NCI-H526 (cell line): ENCODE measurements around the gene C19orf53.

Source experiments
- DNase-seq, 2 experiments: peaks; one replicate each; lab custom pipeline; 2025; lab: John Stamatoyannopoulos, UW

The C19orf53 gene

DNA sequence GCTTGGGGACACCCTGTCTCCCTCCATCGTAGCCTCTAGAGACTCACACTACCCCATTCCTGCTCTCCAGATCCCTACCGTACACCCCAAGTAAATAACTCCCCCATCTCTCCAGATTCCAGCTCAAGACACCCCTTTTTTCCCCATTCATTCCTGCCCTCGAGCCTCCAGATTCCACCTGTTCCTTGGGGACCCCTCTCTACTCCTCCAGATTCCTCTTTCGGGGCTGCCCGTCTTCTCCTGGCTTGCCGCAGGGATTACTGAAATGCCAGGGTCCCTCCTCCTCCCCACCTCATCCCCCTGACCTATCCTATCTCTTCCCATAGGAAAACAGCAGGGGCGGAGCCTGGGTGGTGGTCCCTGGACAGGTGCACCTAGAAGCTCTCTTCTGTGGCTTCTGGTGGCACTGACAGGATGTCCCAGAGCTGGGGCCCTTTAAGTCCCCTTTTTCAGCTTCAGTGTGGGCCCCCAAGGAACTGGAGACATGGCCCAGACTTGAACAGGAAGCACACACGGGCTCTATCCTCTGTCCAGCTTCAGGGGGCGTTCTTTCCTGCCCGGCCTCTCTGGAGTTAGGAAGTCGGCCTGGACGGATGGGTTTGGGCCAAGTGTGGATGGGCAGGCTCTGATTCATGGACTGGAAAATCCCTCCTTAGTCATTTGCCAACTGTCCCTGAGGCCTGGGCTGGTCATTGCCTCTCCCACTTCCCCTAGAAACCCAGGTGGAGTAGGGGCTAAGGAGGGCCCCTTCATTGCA, 22.2 kb downstream of the C19orf53 start:
- peak in 1 of 2 experiments; percentile 16 for DNase-seq

DNA sequence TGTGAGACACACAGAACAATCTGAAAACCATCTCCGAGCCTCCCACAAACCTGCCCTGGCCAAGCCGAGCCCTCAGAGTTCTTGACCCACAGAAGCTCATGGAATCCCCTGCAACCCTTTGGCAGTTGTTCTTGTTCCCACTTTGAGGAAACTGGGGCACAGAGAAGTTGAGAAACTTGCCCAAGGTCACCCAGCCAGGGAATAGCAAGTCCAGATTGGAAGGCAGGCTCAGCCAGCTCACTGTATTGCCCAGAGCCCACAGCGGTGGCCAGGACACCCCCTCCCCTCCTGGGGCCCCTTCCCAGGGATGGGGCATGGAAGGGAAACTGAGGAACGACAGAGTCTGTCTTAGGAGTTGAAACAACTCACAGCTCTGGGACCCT, 22.8 kb downstream of the C19orf53 start:
- no peak for DNase-seq

DNA sequence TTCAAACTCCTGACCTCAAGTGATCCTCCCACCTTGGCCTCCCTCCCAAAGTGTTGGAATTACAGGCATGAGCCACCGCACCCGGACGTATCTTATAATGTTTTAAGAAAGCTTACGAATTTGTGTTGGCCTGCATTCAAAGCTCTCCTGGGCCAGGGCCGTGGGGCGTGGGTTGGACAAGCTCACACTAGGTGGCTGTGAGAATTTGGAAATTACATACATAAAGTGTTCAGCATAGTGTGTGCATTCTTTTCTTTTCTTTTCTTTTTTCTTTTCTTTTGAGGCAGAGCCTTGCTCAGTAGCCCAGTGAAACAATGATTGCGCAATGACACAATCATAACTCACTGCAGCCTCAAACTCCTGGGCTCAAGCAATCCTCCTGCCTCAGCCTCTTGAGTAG, 23.6 kb downstream of the C19orf53 start:
- DNase-seq: no peak

DNA sequence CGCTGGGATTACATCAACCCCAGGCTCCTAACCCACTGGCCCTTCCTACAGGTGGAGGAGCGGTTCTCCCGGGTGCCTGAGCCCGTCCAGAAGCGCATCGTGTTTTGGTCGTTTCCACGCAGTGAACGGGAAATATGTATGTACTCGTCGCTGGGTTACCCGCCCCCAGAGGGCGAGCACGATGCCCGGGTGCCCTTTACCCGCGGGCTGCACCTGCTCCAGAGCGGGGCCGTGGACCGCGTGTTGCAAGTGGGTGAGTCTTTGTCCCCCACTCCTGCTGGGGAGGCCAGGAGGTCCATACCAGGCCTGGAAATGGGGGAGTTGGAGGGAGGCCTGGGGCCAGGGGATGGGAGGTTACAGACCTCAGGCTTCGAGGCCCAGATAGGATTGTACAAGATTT, 25.4 kb downstream of the C19orf53 start:
- DNase-seq: no peak

DNA sequence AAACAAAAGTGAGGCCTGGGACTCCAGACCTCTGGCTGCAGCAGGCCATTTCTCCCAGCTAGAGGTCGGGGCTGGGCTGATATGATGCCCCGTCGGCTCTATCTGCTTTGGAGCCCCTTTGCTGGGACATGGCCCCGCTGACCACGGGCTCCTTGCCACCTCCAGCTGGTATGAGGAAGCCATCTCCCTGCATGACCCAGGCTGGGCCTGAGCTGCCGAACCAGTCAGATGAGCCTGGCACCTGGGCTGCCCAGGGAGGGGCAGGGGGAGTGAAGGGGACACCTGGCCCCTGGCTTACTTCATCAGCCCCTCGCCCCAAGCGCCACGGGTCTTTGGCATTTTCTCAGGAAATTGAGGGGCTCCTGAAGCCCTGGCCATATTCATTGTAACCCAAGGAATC, 28.8 kb downstream of the C19orf53 start:
- DNase-seq: no peak

DNA sequence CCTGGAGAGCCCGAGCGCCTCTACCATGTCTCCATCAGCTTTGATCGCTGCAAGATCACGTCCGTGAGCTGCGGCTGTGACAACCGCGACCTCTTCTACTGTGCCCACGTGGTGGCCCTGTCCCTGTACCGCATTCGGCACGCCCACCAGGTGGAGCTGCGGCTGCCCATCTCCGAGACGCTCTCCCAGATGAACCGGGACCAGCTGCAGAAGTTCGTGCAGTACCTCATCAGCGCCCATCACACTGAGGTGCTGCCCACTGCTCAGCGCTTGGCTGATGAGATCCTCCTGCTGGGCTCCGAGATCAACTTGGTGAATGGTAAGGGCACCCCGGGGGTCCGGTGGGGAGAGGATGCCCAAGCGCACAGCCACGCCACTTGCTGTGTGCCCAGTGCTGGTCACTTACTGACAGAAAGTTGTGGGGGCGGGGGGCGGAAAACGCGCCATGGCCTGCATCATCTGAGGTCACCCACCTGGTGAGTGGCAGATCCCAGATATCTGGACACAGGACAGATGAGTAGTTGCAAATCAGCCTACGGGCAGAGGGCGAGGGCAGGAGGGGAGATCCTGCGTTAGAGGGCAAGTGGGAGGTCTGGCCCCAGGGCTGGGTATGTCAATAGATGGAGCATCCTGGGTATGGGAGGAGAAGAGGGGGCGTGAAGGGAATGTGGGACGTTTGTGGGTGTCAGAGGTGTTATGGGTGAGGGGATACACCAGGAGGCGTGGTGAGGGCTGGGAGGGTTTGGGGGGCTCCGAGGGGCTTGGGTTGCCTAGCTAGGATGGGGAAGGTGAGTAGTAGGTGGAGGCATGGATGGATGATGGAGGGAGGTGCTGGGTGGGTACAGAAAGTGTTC, 30.8 kb downstream of the C19orf53 start:
- DNase-seq: peak in 1 of 2 experiments; percentile 47

DNA sequence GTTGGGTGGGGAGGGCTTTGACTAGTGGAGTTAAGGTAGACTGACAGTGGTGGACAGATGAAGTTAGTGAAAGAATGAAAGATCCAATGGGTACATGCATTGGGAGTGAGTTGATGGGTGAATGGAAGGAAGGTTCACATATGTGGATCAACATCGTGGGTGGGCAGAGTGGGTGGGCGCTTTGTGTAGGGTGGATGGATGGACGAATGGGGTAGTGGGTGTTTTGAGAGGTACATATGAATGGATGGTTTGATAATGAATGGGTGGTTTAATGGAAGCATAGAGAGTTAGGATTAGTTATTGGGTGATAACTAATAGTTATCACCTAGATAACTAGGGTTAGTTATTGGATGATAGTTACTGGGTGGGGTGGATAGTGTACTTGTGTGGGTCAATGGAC, 32.5 kb downstream of the C19orf53 start:
- DNase-seq: no peak

DNA sequence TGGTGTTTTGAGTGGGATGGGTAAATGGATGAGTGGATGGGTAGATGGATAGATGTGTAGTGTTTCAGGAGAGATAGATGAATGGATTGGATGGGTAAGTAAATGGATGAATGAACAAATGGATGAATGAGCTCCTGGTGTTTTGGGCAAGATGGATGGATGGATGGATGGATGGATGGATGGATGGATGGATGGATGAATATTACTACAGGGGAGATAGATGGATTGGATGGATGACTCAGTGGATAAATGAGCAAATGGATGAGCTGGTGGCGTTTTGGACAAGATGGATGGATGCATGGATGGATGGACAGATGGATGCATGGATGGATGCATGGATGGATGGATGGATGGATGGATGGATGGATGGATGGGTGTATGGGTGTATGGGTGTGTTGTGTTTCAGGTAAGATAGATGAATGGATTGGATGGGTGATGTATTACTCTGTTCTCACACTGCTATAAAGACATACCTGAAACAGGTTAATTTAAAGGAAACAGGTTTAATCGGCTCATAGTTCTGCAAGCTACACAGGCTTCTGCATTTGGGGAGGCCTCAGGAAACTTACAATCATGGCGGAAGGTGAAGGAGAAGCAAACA, 33.3 kb downstream of the C19orf53 start:
- DNase-seq: no peak

DNA sequence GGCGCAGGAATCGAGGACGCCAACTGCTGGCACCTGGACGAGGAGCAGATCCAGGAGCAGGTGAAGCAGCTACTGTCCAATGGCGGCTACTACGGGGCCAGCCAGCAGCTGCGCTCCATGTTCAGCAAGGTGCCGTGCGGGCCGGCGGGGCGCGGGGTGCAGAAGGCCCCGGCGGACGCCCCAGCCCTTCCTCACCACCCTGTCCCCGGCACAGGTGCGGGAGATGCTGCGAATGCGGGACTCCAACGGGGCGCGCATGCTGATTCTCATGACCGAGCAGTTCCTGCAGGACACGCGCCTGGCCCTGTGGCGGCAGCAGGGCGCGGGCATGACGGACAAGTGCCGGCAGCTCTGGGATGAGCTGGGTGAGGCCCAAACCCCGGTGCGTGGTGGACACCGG, 34.6 kb downstream of the C19orf53 start:
- no peak for DNase-seq

DNA sequence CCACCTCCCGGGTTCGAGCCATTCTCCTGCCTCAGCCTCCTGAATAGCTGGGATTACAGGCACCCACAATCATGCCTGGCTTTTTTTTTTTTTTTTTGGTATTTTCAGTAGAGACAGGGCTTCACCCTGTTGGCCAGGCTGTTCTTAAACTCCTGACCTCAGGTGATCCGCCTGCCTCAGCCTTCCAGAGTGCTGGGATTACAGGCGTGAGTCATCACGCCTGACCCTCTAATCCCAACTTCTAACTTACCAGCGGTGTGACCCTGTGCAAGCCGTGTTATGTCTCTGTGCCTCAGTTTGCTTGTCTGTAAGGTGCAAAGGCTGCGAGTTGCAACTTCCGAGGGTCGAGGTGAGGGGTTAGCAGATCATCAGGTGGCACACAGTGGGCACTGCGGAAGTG, 38.3 kb downstream of the C19orf53 start:
- no peak for DNase-seq

DNA sequence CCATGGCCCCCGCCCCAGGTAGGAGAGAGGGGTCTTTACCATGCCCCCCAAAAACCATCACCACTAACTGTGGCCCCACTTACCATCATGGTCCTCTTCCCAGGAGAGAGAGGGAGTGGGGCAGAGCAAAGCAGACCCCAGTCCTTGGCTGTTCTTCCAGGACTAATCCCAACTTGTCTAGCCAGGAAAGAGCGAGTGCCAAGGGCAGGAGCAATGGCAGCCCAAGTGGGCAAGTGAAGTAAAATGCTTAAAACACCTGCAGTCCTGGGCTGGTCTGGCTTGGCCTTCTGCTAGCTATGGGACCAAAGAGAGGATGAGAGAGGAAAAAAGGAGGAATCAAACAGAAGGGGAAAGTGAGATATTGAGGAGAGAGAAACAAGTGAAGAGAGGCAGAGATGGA, 38.9 kb downstream of the C19orf53 start:
- DNase-seq: no peak

DNA sequence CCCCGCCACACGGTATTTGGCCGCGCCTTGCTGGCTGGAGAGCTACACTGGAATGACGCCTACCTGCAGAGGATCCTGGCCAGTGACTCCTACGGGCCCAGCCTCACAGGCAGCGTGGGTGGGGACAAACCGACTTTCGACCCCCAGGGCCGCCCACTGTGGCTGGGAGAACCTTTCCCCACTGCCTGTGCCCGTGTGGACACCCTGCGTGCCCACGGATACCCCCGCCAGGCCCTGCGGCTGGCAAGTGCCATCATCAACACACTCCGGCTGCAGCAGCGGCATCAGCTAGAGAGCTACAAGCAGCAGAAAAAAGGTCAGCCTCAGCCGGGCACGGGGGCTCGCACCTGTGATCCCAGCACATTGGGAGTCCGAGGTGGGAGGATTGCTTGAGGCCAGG, 40.3 kb downstream of the C19orf53 start:
- DNase-seq: no peak

DNA sequence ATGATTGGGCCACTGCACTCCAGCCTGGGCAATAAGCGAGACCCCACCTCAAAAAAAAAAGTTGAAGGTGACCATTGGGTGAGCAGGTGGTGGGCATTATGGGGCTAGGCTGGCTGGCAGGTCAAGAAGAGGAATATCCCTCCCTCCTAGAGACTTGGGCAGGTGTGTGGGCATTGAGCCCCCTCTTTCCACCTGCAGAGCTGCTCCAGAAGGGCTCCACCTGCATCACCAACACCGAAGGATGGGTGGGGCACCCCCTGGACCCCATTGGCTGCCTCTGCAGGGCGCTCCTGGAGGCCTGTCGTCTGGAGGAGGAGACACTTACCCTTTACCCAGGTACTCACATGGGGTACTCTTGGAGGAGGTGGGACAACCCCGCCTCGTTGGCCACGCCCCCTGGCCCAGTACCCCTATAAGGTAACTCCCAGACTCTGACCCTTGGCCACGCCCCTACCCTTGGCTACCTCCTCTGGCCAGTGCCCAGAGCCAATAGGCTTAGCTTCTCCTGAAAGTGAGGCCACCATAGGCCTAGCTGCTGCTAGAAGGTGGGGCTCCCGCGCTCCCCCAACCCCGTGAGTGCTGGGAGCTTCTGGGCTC, 42.9 kb downstream of the C19orf53 start:
- DNase-seq: peak; percentile 69 to 81

DNA sequence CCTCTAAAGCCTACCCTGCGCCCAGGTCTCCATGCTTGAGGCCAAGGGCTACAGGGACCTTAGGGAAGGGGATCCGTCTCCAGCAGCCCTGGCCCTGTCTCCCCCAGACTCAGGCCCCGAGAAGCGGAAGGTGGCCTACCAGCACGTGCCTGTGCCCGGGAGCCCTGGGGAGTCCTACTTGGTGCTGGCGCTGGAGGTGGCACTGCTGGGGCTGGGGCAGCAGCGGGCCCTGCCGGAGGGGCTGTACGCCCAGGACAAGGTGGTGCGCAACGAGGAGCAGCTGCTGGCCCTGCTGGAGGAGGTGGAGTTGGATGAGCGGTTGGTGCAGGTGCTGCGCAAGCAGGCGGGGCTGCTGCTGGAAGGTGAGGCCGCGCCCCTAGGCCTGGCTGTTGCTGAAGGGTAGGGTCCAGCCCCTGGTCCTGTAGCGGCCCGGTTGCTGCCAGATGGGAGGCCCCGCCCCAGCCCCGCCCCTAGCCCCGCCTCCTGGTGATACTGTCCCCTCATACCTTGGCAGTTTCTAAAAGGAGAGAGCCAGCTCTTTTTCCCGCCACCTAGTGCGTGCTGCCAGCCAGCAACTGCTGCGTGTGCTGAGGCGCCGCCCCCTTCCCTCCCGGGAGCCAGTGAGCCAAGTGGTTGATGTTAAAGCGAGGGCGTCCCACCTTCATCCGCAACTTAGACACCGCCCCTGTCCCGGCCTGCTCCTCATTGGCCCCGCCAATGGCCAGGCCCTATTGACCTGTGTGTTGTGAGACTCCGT, 43.5 kb downstream of the C19orf53 start:
- peak; percentile 83 to 93 for DNase-seq

DNA sequence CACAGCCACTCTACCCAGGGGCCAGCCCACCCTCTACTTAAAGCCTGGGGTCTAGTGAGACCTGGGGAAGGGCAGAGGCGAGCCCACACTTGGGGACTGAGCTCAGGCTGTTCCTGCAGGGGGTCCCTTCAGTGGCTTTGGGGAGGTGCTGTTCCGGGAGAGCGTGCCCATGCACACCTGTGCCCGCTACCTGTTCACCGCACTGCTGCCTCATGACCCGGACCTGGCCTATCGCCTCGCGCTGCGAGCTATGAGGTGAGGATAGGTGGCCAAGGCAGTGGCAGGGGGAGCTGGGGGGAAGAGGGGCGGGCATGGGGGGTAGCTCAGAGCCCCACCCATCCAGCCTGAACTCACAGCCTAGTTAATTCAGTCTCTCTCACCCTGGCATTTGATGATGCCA, 45.0 kb downstream of the C19orf53 start:
- DNase-seq: no peak

DNA sequence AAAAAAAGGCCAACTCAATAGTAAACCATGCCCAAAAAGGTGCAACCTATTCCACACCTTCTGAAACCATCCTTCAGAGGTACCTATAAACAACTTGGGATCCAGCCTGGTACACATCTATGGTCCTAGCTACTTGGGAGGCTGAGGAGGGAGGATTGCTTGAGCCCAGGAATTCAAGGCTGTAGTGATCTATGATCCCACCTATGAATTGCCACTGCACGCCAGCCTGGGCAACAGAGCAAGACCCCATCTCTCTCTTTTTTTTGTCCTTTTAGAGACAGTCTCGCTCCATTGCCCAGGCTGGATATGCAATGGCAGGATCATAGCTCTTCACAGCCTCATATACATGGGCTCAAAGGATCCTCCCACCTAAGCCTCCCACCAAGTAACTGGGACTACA, 47.0 kb downstream of the C19orf53 start:
- DNase-seq: no peak

DNA sequence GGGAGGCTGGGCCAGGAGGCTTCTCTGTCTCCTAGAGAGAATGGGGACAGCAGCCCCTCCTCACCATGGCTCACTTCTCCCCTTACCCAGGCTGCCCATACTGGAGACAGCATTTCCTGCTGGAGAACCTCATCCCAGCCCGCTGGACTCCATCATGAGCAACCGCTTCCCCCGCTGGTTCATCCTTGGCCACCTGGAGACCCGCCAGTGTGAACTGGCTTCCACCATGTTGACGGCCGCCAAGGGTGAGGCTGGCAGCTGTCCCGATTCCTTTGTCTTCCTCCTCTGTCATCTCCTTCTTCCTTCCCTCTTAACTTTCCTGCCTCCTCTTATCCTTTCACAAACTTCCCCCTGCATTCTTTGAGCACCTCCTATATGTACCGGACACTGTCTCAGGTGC, 49.0 kb downstream of the C19orf53 start:
- no peak for DNase-seq

DNA sequence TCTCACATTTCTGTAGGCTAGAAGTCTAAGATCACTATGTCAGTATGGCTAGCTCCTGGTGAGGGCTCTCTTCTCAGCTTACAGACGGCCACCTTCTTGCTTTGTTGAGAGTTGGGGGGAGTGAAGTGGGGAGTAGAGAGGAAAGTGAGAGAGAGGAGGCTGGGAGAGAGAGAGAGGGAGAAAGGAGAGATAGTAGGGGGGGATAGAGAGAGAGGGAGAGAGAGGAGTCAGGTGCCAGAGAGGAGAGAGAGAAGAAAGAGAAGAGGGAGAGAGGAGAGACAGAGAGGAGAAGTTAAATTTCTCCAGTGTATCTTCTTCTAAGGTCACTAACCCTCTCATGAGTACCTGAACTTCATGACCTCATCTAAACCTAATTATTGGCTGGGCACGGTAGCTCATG, 49.6 kb downstream of the C19orf53 start:
- no peak for DNase-seq

DNA sequence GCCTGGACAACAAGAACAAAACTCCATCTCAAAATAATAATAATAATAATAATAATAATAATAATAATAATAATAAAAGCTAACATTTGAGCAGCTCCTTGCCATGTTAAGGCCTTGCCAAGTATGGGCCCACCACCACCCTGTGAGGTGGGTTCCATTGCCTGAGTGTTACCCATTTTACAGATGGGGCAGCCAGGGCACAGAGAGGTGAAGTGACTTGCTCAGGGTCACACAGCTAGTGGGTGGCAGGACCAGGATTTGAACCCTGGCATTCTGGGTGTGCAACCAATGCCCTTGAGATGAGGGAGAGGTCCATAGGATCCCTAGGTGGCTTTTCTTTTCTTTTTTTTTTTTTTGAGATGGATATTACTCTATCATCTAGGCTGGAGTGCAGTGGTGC, 50.4 kb downstream of the C19orf53 start:
- DNase-seq: no peak

DNA sequence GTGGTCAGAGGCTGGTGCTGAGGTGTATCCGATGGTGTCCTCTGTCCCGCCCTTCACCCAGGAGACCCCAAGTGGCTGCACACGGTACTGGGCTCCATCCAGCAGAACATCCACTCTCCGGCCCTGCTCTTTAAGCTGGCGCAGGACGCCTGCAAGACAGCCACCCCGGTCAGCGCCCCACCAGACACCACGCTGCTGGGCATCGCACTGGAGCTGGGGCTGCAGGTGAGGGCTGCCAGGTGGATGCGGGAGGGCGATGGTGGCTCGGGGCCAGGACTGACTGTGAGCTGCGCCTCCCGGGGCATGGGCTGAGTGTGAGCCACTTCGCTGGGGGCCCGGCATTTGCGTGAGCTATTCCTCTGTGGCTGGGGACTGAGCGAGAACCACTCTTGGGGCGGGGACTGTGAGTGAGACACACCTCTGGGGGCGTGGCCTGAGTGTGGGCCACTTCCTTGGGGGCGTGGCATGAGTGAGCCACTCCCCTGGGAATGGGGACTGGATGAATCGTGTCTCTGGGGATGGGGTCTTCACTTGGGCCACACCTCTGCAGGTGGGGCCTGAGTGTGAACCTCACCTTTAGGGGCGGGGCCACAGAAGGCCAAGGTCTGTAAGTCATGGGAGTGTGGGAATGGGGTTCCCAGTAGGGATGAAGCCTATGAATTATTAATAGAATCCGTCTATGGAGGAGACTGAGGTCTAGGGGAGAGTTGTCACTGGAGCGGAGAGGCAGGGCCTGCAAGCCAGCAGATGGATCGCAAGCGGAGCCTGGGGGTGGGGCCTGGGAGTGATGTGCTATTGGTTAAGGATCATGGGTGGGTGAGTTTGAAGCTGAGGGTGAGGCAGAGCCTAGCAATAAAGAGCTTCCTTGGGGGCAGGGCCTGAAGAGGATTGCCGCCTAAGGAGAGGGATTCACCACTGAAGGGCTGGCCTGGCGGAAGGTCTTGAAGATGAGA, 51.5 kb downstream of the C19orf53 start:
- peak in 1 of 2 experiments; percentile 34 for DNase-seq
